Peyer's patch (tissue), 4 donors: ENCODE results near the gene SNX10.

Source experiments
- CTCF ChIP-seq, 6 experiments: fragments of 450-650 bp in 4 of 6; fragments of 200-600 bp in 2 of 6; sonication (generic) in 1 of 6; IDR thresholded peaks; one replicate each; pipeline ENCODE4 v1.5.1; 2017 to 2019; ENCODE audit warnings: antibody characterized with exemption in 6 of 6, mild to moderate bottlenecking in 3 of 6, moderate library complexity in 1 of 6
- POLR2A ChIP-seq, 2 donors: fragments of 450-650 bp; IDR thresholded peaks; one replicate each; pipeline ENCODE4 v1.5.1; 2017; ENCODE audit warnings: antibody characterized with exemption in 2 of 2, mild to moderate bottlenecking in 2 of 2, moderate library complexity in 2 of 2

GRCh38 chr7:26376175-26376917 is 84.7 kb downstream of the SNX10 start:
- TF ChIP-seq CTCF (IDR thresholded peaks at IDR 0.05), result no peak
- TF ChIP-seq POLR2A (IDR thresholded peaks at IDR 0.05), result no peak
